GM12878 (cell line): ENCODE measurements around the gene CDK4. TPM values are rescaled to one million over a fixed set of nuclear protein-coding genes. Genes with fewer than 3 reads are reported as not detected.

Experiments
- ATAC-seq: fragments of 200-7000 bp; cut with Tn5 transposase; 3 replicates; pipeline ENCODE4 v1.9.1; 2020; ENCODE audit warnings: mild to moderate bottlenecking, moderate library complexity
- BruUV-seq: library from RNA; stranded (reverse); fragments of 400-500 nt; replicated peaks from 2 replicates; lab custom pipeline; 2021; lab: Mats Ljungman, UMichigan
- CTCF ChIA-PET: fragments of 300-600 bp; sonication (Branson Sonifier 250); formaldehyde crosslinking; extraction: SDS; loops from one replicate; lab custom pipeline; 2021; ENCODE audit warnings: inconsistent platforms; lab: Yijun Ruan, JAX
- POLR2A ChIA-PET: fragments of 350-600 bp; formaldehyde crosslinking; extraction: SDS; loops from one replicate; lab custom pipeline; 2021; ENCODE audit warnings: inconsistent platforms; lab: Charles Lee
- RAD21 ChIA-PET: fragments of 300-600 bp; sonication (Branson Sonifier 250); formaldehyde crosslinking; loops from one replicate; lab custom pipeline; 2023; ENCODE audit warnings: antibody characterized with exemption; ENCODE audit not compliant: unreplicated experiment; lab: Charles Lee
- SMC1A ChIA-PET: fragments of 300-600 bp; sonication (Branson Sonifier 250); formaldehyde crosslinking; loops from one replicate; lab custom pipeline; 2023; ENCODE audit not compliant: unreplicated experiment, uncharacterized antibody; lab: Charles Lee
- DNase-seq: peaks from one replicate; pipeline ENCODE4 v3.0.0-alpha.2; 2011; ENCODE audit warnings: low read depth, low spot score
- FAIRE-seq: peaks from 3 replicates; lab custom pipeline; 2011; peaks lifted over from hg19 to GRCh38; lab: Jason Lieb, UNC
- H2AFZ ChIP-seq: 2 replicates; pipeline ENCODE4 v1.6.0; 2011; ENCODE audit warnings: low read depth, low read length, control low read depth; ENCODE audit not compliant: control insufficient read depth
- H3K27ac ChIP-seq: 2 replicates; pipeline ENCODE4 v1.5.1; 2011; ENCODE audit warnings: control low read depth; ENCODE audit not compliant: control insufficient read depth, insufficient read depth
- H3K27me3 ChIP-seq, 2 experiments: replicated peaks in 1 of 2; 2 replicates each; pipeline versions ENCODE4 v1.6.0 to v1.6.1; 2011; ENCODE audit warnings: low read length in 1 of 2; ENCODE audit not compliant: control insufficient read depth in 2 of 2, insufficient read depth in 2 of 2
- H3K36me3 ChIP-seq, 2 experiments: 2 replicates each; pipeline ENCODE4 v1.5.1; 2011; ENCODE audit warnings: low read length in 1 of 2; ENCODE audit not compliant: control insufficient read depth in 2 of 2, insufficient read depth in 2 of 2
- H3K4me1 ChIP-seq: 2 replicates; pipeline ENCODE4 v1.6.1; 2011; ENCODE audit warnings: mild to moderate bottlenecking, low read length, moderate library complexity, mixed read lengths; ENCODE audit not compliant: control insufficient read depth, insufficient read depth
- H3K4me2 ChIP-seq: 2 replicates; pipeline ENCODE4 v1.6.0; 2011; ENCODE audit warnings: control low read depth; ENCODE audit not compliant: control insufficient read depth, insufficient read depth
- H3K4me3 ChIP-seq: fragments of 200-600 bp; sonication (generic); 2 replicates; pipeline ENCODE4 v1.5.1; 2016
- H3K79me2 ChIP-seq: 2 replicates; pipeline ENCODE4 v1.6.0; 2011; ENCODE audit warnings: low read length; ENCODE audit not compliant: control insufficient read depth, insufficient read depth
- H3K9ac ChIP-seq: 2 replicates; pipeline ENCODE4 v1.8.0; 2011; ENCODE audit warnings: low read length, control low read depth, mixed read lengths; ENCODE audit not compliant: control insufficient read depth, insufficient read depth
- H3K9me3 ChIP-seq: replicated peaks from 3 replicates; pipeline ENCODE4 v1.5.1; 2011; ENCODE audit warnings: mild to moderate bottlenecking, low read length; ENCODE audit not compliant: control insufficient read depth, insufficient read depth
- H4K20me1 ChIP-seq: 2 replicates; pipeline ENCODE4 v1.6.0; 2011; ENCODE audit not compliant: control insufficient read depth, insufficient read depth
- CHD4 ChIP-seq: fragments of 200-600 bp; sonication (generic); IDR thresholded peaks from 2 replicates; pipeline ENCODE4 v1.6.1; 2016; ENCODE audit warnings: mild to moderate bottlenecking
- FOS ChIP-seq: IDR thresholded peaks from 3 replicates; pipeline ENCODE4 v1.6.1; 2011; ENCODE audit warnings: borderline replicate concordance; ENCODE audit not compliant: insufficient read length; ENCODE audit errors: extremely low read depth
- HDAC2 ChIP-seq: fragments of 200-600 bp; sonication (generic); IDR thresholded peaks from 2 replicates; pipeline ENCODE4 v1.6.1; 2017
- IKZF2 ChIP-seq, 2 experiments: fragments of 450-650 bp; IDR thresholded peaks; 2 replicates each; pipeline ENCODE4 v1.6.1; 2017; ENCODE audit warnings: mild to moderate bottlenecking in 2 of 2, moderate library complexity in 2 of 2
- NBN ChIP-seq: fragments of 450-650 bp; IDR thresholded peaks from 2 replicates; pipeline ENCODE4 v1.6.1; 2016
- WGBS: methylation state at CpG from one replicate; pipeline ENCODE4 v1.1.6; 2016; ENCODE audit warnings: low lambda C conversion rate; ENCODE audit not compliant: insufficient replicate concordance, insufficient coverage; ENCODE audit errors: missing lambda C conversion rate; 5-methylcytosine and 5-hydroxymethylcytosine counted together
- in situ Hi-C: fragments of 300-500 bp; cut with MboI; formaldehyde crosslinking; loops from 9 replicates; pipeline ENCODE4 v1.14.3; 2018; ENCODE audit warnings: mixed read lengths
- intact Hi-C: fragments of 100-400 bp; cut with micrococcal nuclease; formaldehyde crosslinking; loops from one replicate; pipeline ENCODE4 v1.14.2; 2022; ENCODE audit not compliant: unreplicated experiment
- polyA plus RNA-seq, 11 experiments: library from polyadenylated mRNA; depleted of rRNA in 4 of 11; unstranded in 6 of 11; stranded (reverse) in 5 of 11; fragments of >200 nt; fragmentation: Nextera tagmentation in 4 of 11; fragmentation: Illumina TruSeq in 1 of 11; extraction: Ambion mirVana in 4 of 11; extraction: Trizol in 1 of 11; gene quantifications; 1 replicate in 1 of 11; 2 replicates in 10 of 11; pipeline versions ENCODE4 v1.2.1 to v1.2.3, GENCODE V29; 2011 to 2016; ENCODE audit warnings: inconsistent platforms in 2 of 11, missing spikeins in 2 of 11, low read depth in 1 of 11
- total RNA-seq, 4 experiments: library from RNA; depleted of rRNA in 3 of 4; stranded (reverse); fragments of >200 nt in 3 of 4; fragmentation: Illumina TruSeq in 1 of 4; extraction: Trizol in 1 of 4; gene quantifications; 2 replicates each; pipeline versions ENCODE4 v1.2.1 to v1.2.3, GENCODE V29; 2013 to 2021
- TF ChIP-seq, protein P1 (sequence below): fragments of 450-650 bp; IDR thresholded peaks from 2 replicates; pipeline ENCODE4 v1.6.1; 2017; ENCODE audit warnings: low read depth, mild to moderate bottlenecking, moderate library complexity
- TF ChIP-seq, protein P2 (sequence below): IDR thresholded peaks from 2 replicates; pipeline ENCODE4 v1.6.1; 2011; ENCODE audit warnings: mild to moderate bottlenecking, low read depth, low read length, moderate library complexity; ENCODE audit not compliant: insufficient replicate concordance
- TF ChIP-seq, protein P3 (sequence below): IDR thresholded peaks from 2 replicates; pipeline ENCODE4 v1.6.1; 2011; ENCODE audit warnings: borderline replicate concordance, low read depth, mild to moderate bottlenecking, moderate library complexity, low read length; ENCODE audit not compliant: insufficient read depth, poor library complexity, severe bottlenecking
- TF ChIP-seq, protein P4 (sequence below): fragments of 150-350 bp; IDR thresholded peaks from 2 replicates; pipeline ENCODE4 v1.6.1; 2016; ENCODE audit warnings: low read depth, low read length
- TF ChIP-seq, protein P5 (sequence below): fragments of 450-650 bp; formaldehyde crosslinking; IDR thresholded peaks from 2 replicates; pipeline ENCODE4 v1.4.0; 2020; ENCODE audit warnings: mild to moderate bottlenecking, moderate library complexity

The CDK4 gene
- total and polyA plus RNA-seq, 10 of the 15 experiments (the other 5 are each of a cell fraction or from before 2014, with no cell fraction given): 26.1 to 385 (median 221) TPM

DNA sequence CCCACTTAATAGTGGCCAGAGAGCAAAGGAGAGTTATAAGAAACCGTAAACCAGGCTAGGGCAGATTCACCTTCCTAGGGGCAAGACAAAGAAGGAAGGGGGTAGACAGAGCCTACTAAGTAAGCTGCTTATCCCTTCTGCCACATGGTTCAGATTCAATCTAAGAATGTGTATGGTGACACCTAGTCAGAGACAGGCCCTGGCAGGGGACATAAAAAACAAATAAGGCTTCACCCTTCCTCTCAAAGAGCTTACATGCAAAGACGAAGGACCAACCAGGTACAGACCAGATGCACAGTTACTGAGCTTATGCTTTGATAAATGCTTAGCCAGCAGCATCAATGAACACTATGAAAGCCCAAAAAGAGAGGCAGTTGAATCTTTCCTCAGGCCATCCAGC lies 10.4 kb upstream of the CDK4 start (continued):
- TF ChIP-seq, protein P1, sequence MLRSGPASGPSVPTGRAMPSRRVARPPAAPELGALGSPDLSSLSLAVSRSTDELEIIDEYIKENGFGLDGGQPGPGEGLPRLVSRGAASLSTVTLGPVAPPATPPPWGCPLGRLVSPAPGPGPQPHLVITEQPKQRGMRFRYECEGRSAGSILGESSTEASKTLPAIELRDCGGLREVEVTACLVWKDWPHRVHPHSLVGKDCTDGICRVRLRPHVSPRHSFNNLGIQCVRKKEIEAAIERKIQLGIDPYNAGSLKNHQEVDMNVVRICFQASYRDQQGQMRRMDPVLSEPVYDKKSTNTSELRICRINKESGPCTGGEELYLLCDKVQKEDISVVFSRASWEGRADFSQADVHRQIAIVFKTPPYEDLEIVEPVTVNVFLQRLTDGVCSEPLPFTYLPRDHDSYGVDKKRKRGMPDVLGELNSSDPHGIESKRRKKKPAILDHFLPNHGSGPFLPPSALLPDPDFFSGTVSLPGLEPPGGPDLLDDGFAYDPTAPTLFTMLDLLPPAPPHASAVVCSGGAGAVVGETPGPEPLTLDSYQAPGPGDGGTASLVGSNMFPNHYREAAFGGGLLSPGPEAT: no peak
- TF ChIP-seq, protein P2, sequence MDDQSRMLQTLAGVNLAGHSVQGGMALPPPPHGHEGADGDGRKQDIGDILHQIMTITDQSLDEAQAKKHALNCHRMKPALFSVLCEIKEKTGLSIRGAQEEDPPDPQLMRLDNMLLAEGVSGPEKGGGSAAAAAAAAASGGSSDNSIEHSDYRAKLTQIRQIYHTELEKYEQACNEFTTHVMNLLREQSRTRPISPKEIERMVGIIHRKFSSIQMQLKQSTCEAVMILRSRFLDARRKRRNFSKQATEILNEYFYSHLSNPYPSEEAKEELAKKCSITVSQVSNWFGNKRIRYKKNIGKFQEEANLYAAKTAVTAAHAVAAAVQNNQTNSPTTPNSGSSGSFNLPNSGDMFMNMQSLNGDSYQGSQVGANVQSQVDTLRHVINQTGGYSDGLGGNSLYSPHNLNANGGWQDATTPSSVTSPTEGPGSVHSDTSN: no peak
- no peak for TF ChIP-seq IKZF2 (IDR thresholded peaks at IDR 0.05)
- TF ChIP-seq NBN: no peak
- TF ChIP-seq, all 136 proteins: peak for 0

DNA sequence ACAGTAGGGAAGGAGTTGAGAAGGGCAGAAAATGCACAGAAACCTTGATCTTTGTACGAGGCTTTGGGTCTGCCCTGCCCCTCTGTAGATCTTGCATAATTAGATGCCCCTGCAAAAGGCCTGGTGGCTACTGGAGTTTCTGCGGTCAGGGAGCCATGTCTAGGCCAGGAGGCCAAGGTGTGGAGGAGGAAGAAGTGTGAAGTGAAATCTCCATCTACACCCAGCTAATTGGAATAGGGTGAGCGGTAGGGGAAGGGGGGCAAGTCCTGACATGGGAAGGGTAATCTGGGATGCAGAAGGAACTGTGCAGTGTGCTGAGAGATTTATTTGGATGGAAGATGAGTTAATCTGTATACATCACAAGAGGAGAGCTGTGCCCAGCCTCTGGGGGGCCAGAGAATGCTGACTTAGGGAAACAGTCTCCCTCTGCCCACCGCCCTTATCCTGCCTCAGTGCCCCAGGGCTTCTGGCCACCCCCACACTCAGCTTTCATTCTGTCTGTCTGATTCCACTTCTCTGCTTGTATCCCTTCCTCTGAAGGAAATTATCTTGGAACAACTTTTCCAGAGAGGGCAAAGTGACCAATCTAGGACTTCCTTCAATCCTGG lies 9.4 kb upstream of the CDK4 start:
- no peak overlapping the region for H3K4me3 ChIP-seq
- no peak overlapping the region for H3K9ac ChIP-seq
- no peak for ATAC-seq
- no peak overlapping the region for H2AFZ ChIP-seq
- no peak for DNase-seq
- 79% methylated on average over 4 of the region's 4 CpGs for WGBS
- no TSS peak for BruUV-seq
- RAD21 ChIA-PET: no interaction called here
- SMC1A ChIA-PET: no interaction called here
- CTCF ChIA-PET: interaction anchor here (0.5 kb wide), 1 partner anchor 172 kb away, joined by 3 read pairs; no protein-coding TSS in a partner anchor
- H3K27ac ChIP-seq: no peak overlapping the region
- POLR2A ChIA-PET: no interaction called here
- H3K9me3 ChIP-seq: no peaks in the 10 kb centered on the region; the same call in 2 of the 3 replicates
- intact Hi-C loops (no loop called here), in situ Hi-C loops (no loop called here)
- H3K4me1 ChIP-seq: peaks cover 27% of the 10 kb centered on the region
- H3K4me2 ChIP-seq: no peak overlapping the region
- no peaks in the 10 kb centered on the region; the same call in 1 of the 2 replicates for H4K20me1 ChIP-seq
- TF ChIP-seq CHD4: no peak
- TF ChIP-seq FOS: no peak
- TF ChIP-seq, protein P3, sequence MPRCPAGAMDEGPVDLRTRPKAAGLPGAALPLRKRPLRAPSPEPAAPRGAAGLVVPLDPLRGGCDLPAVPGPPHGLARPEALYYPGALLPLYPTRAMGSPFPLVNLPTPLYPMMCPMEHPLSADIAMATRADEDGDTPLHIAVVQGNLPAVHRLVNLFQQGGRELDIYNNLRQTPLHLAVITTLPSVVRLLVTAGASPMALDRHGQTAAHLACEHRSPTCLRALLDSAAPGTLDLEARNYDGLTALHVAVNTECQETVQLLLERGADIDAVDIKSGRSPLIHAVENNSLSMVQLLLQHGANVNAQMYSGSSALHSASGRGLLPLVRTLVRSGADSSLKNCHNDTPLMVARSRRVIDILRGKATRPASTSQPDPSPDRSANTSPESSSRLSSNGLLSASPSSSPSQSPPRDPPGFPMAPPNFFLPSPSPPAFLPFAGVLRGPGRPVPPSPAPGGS: no peak
- TF ChIP-seq, protein P4, sequence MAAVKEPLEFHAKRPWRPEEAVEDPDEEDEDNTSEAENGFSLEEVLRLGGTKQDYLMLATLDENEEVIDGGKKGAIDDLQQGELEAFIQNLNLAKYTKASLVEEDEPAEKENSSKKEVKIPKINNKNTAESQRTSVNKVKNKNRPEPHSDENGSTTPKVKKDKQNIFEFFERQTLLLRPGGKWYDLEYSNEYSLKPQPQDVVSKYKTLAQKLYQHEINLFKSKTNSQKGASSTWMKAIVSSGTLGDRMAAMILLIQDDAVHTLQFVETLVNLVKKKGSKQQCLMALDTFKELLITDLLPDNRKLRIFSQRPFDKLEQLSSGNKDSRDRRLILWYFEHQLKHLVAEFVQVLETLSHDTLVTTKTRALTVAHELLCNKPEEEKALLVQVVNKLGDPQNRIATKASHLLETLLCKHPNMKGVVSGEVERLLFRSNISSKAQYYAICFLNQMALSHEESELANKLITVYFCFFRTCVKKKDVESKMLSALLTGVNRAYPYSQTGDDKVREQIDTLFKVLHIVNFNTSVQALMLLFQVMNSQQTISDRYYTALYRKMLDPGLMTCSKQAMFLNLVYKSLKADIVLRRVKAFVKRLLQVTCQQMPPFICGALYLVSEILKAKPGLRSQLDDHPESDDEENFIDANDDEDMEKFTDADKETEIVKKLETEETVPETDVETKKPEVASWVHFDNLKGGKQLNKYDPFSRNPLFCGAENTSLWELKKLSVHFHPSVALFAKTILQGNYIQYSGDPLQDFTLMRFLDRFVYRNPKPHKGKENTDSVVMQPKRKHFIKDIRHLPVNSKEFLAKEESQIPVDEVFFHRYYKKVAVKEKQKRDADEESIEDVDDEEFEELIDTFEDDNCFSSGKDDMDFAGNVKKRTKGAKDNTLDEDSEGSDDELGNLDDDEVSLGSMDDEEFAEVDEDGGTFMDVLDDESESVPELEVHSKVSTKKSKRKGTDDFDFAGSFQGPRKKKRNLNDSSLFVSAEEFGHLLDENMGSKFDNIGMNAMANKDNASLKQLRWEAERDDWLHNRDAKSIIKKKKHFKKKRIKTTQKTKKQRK: no peak
- TF ChIP-seq HDAC2: no peak
- TF ChIP-seq, protein P5, sequence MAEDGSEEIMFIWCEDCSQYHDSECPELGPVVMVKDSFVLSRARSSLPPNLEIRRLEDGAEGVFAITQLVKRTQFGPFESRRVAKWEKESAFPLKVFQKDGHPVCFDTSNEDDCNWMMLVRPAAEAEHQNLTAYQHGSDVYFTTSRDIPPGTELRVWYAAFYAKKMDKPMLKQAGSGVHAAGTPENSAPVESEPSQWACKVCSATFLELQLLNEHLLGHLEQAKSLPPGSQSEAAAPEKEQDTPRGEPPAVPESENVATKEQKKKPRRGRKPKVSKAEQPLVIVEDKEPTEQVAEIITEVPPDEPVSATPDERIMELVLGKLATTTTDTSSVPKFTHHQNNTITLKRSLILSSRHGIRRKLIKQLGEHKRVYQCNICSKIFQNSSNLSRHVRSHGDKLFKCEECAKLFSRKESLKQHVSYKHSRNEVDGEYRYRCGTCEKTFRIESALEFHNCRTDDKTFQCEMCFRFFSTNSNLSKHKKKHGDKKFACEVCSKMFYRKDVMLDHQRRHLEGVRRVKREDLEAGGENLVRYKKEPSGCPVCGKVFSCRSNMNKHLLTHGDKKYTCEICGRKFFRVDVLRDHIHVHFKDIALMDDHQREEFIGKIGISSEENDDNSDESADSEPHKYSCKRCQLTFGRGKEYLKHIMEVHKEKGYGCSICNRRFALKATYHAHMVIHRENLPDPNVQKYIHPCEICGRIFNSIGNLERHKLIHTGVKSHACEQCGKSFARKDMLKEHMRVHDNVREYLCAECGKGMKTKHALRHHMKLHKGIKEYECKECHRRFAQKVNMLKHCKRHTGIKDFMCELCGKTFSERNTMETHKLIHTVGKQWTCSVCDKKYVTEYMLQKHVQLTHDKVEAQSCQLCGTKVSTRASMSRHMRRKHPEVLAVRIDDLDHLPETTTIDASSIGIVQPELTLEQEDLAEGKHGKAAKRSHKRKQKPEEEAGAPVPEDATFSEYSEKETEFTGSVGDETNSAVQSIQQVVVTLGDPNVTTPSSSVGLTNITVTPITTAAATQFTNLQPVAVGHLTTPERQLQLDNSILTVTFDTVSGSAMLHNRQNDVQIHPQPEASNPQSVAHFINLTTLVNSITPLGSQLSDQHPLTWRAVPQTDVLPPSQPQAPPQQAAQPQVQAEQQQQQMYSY: no peak
- peaks cover 0 to 3% of the 10 kb centered on the region in 2 experiments; a peak in 2 of 4 replicates for H3K36me3 ChIP-seq
- H3K79me2 ChIP-seq: no peaks in the 10 kb centered on the region
- H3K27me3 ChIP-seq: peaks cover 11 to 23% of the 10 kb centered on the region in 2 experiments; a peak in 3 of 4 replicates
- FAIRE-seq: no peak
